GM21528 (cell line): ENCODE results near the gene LCE3E.
"Not testable (repeated sequence)": the region's sequence is repeated elsewhere in the genome, so short reads cannot be mapped to it uniquely, and the experiment has no call there.

Experiments
- ATAC-seq: cut with Tn5 transposase; IDR thresholded peaks from one replicate; pipeline ENCODE4 v1.9.1; 2021; ENCODE audit warnings: mild to moderate bottlenecking, moderate library complexity; ENCODE audit not compliant: unreplicated experiment, low FRiP score

LCE3E gene, protein sequence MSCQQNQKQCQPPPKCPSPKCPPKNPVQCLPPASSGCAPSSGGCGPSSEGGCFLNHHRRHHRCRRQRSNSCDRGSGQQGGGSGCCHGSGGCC

DNA sequence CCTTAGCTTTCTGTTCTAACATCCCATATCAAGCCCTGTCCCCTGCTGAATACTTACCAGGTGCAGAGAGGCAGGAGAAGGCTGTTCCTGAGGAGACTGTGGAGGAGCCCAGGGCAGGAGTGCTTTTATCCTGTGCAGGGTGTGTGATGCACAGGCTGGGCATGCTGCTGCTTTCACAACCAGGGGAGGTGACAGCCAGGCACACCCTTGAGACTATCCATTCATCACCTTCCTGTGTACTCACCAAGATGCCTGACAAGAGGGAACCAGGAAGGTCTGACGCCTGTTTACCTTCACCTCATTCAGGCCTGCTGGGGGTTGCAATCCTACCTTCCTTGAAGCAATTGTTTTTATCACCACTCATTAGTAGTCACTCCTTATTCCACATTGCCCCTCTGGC is at the start of gene LCE3E:
Gene LCE3E, minus strand, starts transcription at position 100 of the 400 bp plus-strand sequence. CDS start 572 bp downstream, outside the sequence.
- ATAC-seq: no peak

DNA sequence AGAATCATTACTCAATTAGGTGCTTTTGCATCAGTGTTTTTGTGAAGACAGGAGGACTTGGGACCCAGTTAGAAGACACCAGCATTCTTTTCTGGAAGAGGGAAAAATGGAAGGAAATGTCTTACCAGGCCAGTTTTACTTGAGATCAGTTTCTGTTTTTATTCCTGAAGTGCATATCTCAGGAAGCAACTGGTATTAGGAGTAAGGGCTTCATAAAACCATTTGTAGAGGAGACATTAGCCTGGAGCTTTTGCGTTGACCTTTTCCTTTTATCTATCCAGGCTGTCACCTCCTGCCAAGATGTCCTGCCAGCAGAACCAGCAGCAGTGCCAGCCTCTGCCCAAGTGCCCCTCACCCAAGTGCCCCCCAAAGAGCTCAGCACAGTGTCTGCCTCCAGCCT is 46.9 kb upstream of the LCE3E start, which contains the start of gene LCE3B:
Gene LCE3B, plus strand, starts transcription at position 301 of the 400 bp plus-strand sequence. Its CDS starts 0 bp downstream, at position 301.
- ATAC-seq: no peak

DNA sequence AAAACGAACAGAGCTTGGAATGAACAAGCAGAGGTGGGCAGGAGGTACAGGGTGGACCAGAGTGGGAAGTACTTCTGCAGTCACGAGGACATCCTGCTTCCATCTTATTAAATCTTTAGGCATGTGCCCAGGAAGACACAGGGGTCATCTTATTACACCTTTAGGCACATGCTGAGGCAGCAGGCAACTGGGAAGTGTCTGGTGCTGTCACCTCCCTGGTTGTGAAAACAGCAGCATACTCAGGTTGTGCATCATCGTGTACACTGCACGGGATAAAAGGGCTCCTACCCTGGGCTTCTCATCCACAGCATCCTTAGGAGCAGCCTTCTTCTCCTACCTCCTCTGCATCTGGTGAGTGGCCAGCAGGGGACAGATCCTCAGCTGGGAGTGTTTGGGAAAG is 33.4 kb upstream of the LCE3E start, which contains the start of gene LCE3C:
Gene LCE3C, plus strand, starts transcription at position 301 of the 400 bp plus-strand sequence. CDS start 498 bp downstream, outside the sequence.
- ATAC-seq: no peak

DNA sequence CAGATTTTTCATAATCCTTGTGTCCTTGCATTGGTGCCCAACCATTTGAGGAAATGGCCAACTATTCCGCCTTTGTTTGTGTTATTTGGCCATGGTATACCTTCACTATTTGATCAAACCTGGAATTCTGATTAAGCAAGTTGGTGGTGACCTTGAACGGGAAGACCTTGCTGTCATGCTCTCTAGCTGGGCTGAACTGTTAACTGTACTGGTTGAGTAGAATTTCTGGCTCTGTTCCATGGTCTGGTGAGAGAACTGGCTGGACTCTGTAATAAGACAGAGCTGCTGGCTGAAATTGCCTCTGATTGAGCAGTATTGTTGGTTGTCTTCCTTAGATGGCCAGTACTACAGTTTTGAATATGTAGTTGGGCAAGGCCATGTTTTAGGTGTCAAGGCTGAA is 30.4 kb upstream of the LCE3E start:
- no peak for ATAC-seq

DNA sequence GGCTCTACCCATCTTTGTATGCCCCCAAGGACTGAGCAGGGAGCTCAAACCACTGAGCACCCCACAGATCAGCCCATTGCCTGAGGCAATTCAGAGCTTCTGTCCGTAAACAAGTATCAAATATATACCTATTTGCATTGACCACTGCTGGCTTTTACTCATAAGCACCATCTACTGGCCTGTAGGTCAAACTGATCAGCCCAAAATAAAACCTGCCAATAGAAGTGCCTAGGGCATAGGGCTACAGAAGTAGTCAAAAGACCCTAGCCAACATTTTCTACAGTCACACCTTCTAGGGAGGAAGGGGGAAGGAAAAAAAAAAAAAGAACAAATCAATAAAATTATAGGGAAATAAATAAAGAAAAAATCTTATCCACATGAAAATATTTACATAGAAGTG is 19.0 kb upstream of the LCE3E start:
- no peak for ATAC-seq

DNA sequence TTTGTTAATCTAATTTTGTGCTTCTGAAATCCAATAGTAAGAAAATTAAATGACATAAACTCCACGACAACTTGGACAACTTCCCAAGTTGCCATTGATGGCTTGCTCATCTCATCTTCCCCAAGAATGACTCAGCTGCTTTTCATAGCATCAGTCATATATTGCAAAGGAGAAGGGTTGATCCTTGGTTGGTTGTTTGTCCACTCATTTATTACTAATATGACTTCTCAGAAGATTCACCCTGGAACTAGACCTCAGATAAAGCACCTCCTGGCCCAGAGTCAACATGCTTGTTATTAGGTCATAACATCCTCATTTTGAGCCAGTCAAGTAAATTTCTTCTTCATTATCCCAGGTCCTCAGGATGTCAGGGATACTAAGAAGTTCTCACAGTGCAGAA is 16.1 kb upstream of the LCE3E start:
- no peak for ATAC-seq

DNA sequence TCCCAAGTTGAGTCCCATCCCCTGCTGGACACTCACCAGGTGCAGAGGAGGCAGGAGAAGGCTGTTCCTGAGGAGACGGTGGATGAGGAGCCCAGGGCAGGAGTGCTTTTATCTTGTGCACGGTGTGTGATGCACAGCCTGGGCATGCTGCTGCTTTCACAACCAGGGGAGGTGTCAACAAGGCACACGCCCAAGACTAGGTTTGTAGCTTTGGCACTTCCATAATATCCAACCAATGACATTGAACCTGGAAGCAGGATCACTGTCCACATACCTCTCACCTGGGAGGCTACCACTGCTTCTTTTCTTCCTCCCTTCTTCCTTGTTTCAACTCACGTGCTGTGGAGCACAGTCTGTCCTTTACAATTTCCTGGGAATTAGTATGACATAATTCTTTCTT is 13.9 kb upstream of the LCE3E start, which contains the start of gene LCE3D:
Gene LCE3D, minus strand, starts transcription at position 84 of the 400 bp plus-strand sequence. CDS start 580 bp downstream, outside the sequence.
- ATAC-seq: no peak

DNA sequence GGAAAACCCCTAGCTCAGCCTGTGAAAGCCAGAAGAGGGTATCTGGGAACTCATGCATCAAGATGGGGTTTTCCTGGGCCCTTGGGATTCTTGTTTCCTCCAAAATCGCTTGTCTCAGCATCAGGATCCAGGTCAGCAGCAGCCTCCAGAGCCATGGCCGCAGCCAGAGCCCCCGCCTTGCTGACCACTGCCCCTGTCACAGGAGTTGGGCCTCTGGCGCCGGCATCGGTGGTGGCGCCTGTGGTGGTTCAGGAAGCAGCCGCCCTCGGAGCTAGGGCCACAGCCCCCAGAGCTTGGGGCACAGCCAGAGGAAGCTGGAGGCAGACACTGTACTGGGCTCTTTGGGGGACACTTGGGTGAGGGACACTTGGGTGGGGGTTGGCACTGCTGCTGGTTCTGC is 12.9 kb upstream of the LCE3E start:
- not testable (repeated sequence) for ATAC-seq

DNA sequence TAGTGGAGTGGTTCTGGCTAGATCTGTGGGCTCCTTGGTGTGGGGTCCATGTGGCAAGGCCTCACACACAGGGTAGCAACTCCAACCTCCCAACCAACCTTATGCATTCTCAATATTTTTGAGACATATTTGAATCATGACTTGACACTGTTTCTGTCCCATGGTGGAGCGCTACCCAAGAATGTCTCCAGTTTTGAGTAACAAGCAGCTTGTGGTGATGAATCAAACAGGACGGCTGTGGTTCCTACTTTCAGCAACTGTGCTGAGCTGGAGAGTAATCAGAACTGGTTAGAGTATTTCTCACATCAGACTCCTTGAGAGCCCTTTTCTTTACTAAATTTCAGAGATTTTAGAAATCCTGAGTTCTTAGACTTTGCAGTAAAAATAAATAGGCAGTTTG is 10.6 kb upstream of the LCE3E start:
- no peak for ATAC-seq

DNA sequence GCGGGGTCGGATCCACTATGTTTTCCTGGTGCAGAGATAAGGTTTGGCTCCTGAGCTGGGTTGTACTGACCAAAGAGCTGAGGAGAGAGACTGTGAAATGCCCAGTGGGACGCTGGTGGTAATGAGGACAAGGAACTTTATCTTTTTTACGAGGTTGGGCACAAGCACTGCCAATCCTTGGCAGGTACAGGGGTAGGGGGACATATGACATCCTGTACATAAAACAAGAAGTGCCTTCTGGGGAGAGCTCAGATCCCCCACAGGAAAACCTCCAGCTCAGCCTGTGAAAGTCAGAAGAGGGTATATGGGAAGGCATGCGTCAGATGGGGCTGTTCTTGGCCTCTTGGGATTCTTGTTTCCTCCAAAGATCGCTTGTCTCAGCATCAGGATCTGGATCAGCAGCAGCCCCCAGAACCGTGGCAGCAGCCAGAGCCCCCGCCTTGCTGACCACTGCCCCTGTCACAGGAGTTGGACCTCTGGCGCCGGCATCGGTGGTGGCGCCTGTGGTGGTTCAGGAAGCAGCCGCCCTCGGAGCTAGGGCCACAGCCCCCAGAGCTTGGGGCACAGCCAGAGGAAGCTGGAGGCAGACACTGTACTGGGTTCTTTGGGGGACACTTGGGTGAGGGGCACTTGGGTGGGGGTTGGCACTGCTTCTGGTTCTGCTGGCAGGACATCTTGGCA is 905 bp downstream of the LCE3E start:
- ATAC-seq: no peak

DNA sequence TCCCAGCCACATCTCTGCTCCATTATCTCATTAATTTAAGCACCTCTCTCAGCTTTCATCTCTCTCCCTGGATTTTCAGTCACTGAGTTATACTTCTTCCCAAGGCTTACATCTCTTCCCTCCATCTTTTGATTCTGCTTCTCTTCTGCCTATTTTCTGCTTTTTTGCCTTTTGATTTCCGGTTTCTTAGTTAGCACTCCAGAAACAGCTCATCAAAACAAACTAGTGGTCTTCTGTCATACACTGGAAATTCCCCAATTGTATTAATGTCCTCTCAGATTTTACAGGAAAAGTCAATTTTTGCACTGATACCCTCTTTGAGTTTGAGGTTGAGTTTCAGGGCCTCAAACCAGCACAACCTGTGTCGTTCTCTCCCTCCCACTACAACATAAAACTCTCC is 1.5 kb downstream of the LCE3E start:
- no peak for ATAC-seq

DNA sequence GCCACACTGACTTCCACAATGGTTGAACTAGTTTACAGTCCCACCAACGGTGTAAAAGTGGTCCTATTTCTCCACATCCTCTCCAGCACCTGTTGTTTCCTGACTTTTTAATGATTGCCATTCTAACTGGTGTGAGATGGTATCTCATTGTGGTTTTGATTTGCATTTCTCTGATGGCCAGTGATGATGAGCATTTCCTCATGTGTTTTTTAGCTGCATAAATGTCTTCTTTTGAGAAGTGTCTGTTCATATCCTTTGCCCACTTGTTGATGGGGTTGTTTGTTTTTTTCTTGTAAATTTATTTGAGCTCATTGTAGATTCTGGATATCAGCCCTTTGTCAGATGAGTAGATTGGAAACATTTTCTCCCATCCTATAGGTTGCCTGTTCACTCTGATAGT is 18.2 kb downstream of the LCE3E start:
- not testable (repeated sequence) for ATAC-seq

DNA sequence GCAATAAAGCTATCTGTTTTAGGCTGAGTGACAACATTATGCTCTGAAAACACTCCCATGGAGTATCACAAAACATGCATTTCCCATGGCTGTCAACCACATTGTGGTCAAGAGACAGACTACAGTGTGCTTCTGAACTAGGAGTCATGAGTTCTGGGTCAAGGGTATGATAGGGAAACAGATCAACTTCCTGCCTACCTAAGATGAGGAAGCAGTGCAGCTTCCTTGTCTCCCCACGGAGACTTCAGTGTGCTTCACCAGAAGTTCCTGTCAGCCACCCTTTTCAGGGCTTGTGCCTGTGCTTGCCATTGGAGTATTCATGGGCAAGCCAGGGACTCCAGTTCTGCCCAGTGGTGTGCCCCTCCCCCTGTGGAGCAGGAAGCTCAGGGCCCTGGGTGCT is 19.9 kb downstream of the LCE3E start:
- ATAC-seq: no peak

DNA sequence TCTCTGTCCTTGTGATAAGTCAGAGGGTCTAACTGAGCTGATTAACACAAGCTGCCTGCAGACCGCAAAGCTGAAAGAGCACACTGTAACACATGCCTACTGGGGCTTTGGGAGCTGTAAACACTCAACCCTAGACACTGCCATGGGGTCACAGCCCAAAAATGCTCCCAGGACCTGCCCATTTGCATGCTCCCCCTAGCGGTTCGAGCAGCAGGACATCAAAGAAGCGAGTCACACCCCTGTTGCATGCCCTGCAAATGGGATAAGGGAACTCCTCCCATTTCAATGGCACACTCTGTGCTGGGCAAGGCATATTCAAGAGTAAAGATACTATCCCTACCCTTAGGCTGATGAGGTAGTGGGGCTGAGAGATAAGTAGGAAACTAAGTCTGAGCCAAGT is 22.8 kb downstream of the LCE3E start:
- ATAC-seq: no peak

DNA sequence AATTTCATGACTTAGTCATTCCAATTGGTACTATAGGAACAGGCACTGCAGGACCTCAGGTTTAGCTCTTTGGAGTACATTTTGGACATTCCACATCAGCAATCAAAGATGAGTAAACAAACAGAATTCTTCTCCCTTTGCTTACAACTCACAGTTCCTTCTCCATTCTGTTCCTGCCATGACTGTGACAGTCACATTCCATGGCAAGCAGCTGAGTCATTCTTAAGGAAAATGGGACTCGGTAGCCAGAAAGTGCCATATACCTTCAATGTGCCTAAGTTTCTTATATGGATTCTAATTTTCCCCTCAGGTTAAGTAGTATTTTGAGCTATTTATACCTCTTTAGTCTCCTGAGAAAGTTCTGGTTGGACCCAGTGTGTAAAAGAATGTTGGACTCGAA is 26.7 kb downstream of the LCE3E start:
- no peak for ATAC-seq

DNA sequence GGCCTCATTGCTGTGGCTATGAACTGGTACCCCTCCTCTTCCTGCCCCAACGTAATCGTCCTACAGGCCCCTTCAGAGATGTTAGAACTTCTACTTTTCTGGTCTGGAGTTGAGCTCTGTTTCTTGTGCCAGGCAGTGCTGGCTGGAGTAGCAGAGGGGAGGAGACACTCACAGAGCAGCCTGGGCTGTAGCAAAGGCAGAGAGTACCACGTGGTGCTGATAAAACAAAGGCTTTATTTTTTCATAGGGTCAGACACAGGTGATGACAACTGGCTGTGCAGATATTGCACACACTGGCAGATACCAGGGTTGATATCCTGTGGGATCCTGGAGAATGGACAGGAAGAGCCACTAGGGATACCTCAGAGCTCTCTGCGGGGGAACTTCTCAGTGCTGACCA is 29.1 kb downstream of the LCE3E start:
- ATAC-seq: no peak

DNA sequence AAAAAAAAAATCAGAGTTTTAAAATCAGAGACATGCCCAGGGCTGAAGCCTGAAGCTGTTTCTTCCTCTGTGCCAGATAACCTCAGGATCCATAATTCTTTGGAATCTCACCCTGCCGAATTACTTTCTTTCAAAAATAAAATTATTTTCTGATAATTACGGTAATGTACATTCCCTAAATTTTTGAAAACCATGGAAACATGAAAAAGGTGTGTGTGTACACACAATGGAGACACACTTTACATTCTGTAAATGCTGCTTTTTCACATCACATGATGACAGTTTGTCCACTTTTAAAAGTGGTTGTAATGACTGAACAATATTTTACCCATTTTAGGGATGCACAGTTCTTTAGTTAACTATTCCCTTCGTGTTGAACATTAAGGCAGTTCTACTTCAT is 30.8 kb downstream of the LCE3E start:
- no peak for ATAC-seq

DNA sequence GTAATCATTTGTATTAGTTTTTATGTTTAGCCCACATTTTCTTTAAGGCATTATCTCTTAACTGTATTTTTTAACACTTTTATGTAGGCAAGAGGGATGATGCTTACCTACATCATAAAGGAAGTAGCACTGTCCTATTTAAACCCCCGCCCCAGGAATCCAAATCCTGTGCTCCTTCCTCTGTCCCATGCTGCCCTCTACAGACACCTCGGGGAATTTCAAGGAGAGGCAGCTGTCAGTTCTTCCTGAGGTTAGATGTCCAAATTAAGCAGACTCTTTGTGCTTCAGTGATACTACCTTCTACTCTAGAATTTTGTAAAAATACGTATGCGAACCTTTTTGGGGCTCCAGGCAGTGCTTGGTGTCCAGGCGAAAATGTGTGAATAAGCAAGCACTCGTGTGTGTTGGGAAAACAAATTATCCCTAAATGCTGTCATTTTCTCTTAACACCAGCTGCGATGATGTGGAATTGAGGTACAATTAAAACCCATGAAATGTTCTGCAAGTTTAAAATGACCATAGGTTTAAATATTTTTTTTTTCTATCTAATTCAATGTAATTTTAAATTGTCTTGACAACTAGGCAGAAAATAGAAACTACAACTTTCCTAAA is 33.1 kb downstream of the LCE3E start:
- ATAC-seq: no peak

DNA sequence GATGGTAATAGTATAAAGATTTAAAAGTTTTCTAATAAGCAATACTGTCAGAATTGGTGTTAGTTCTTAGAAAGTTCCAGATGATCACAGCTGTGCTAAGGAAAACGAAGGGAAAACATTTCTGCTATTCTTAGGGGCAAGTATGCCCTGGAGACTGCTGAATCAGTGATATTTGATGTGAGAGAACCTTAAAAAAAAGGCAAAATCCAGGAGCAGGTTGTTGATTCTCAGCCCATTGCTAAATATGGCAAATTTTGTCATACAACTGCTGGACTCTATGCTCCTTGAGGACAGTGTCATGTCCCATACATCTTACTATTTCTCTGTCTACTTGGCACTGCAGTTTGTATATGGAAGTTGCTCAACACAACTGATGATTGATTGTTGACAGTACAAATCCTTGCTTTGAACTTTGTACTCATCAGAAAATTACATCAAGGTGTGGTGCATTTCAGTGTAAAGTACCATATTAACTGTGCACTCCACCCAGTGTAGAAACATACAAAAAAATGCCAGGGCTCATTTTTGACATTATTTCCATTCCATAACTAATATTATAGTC is 41.4 kb downstream of the LCE3E start:
- no peak for ATAC-seq

DNA sequence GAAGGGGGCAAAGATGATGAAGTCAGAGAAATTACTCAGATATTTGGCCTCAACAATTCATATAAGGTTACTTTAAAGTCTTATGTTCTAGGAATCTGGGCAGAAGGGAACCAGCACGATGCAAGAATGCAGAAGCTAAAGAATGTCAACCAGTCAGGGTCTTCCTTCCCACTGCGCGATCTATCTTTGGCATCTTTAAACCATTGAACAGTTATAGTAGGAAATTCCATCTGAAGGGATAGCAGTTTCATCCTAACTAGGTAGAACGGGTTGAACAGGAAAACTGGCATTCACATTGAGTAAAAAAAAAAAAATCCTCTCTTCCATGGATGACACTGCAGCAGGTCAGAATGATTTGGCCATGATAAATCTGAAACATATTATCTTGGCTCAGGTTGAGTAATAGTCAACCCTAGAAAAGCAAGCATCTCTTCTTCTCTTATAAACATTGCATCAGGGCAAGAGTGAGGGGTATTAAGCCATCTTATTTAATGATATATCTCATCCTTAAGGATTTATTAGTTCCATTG is 46.0 kb downstream of the LCE3E start:
- ATAC-seq: no peak

DNA sequence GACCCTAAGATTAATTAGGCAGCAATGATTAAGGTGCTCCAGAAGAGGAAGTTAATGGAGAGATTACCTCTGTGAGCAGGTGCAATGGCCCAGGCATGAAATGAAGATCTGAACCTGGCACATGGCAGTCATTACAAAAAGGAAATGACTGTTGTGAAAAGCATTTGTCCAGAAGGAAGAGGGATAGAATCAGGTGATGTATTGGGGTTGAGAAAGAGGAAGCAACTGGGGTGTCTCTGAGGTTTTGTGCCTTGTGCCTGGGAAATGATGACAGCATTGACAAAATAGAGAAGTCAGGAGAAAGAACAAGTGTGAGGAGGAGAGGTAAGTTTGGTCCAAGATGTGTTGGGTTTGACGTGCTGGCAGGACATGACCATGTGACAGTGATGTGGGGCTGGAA is 46.7 kb downstream of the LCE3E start:
- ATAC-seq: no peak
